Endothelial cell of hepatic sinusoid (primary cell): ENCODE measurements around the gene FGF12.

Experiments
- in situ Hi-C: cut with HindIII; loops from 2 replicates; pipeline ENCODE4 v1.10.0; 2017; ENCODE audit warnings: low sequenced_read_pairs

FGF12 gene

GRCh38 chr3:192277477-192277876 is 449.9 kb downstream of the FGF12 start:
- in situ Hi-C loops = no loop called here

DNA sequence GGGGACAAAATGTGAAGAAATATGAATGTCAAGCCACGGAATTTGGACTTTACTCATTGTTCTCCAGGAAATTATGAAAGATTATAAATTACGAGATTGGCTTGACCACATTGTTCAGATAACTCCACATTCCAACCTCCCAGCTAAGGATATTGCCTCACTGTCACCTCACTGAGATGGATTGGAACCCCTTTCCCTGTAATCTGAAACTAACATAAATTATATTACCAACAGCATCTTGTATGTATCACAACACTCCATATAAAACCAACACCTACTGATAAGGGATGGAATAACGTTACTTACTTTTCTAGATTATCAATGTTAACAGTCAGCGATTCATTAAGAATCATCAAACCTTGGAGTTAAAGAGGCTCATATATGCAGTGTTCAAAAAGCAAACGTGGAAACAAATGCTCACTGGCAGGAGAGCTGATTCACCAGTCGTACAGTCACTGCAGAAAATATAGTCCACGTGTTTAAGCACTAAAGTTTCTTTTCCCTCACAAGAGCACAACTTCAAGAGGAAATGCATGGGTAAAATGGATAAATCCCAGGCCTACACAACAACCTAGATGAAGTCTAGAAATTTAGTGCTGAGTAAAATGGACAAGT is 451.5 kb downstream of the FGF12 start:
- in situ Hi-C loops = no loop called here

- in situ Hi-C loops = no loop called here
These were observed 453.7 kb downstream of the FGF12 start for GRCh38 chr3:192273697-192274010.

GRCh38 chr3:192273001-192273696 is 454.2 kb downstream of the FGF12 start:
- in situ Hi-C loops = no loop called here

- in situ Hi-C loops = no loop called here
These were observed 465.3 kb downstream of the FGF12 start for GRCh38 chr3:192262001-192262400.

DNA sequence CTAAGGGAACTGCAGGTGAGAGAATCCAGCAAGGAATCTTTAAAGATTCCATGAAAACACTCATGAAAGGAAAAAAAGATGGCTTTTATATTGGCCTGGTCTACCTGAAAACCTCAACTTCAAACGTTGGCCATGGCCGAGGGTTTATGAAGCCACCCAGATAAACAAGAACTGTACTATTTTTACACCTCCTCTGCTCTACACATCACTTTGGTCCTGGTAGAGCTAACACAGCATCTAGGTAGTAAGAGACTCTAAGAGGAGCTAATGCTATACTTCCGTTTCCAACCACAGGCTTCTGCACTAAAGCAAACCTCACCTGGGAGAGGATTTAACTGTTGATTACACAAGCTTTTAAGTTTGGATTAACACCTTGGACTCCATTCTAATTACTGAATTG is 466.2 kb downstream of the FGF12 start:
- in situ Hi-C loops = no loop called here

- in situ Hi-C loops = no loop called here
These were observed 467.0 kb downstream of the FGF12 start for GRCh38 chr3:192260116-192261010.

DNA sequence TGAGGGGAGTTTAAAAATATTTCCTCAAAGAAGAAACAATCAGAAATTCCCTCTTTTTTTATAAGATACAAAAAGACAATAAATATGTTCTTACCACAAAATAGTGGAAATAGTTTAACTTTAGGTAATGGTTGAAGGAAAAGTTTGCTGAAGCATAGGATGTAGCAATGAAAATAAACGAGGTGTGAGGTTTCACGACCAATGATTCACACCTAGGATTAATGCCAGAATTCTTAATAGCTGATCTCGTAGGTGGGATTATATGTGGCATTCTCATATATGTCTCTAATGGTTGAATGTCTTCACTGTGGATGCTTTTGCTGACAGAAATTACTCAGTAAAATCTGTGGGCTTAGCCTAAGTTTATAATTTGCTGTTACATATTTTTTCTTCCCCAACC is 467.7 kb downstream of the FGF12 start:
- in situ Hi-C loops = no loop called here

GRCh38 chr3:192258721-192259120 is 468.6 kb downstream of the FGF12 start:
- in situ Hi-C loops = no loop called here

DNA sequence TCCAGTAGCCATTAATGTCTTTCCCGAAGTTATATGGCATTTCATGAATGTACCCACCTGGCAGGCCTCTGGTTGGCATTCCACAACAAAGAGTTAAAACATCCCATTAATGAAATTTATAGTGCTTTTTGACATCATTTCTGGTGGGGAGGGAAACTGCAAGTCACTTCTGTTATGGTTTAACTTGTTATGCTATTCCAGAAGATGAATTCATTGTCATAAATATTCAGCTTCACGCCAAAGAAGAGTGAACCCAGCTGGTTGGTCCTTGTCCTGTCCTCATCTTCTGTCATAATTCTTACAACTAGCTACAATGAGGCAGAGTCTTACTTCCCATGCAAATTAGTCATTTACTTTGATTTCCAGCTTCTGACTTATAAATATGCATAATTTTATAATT is 471.5 kb downstream of the FGF12 start:
- in situ Hi-C loops = no loop called here

DNA sequence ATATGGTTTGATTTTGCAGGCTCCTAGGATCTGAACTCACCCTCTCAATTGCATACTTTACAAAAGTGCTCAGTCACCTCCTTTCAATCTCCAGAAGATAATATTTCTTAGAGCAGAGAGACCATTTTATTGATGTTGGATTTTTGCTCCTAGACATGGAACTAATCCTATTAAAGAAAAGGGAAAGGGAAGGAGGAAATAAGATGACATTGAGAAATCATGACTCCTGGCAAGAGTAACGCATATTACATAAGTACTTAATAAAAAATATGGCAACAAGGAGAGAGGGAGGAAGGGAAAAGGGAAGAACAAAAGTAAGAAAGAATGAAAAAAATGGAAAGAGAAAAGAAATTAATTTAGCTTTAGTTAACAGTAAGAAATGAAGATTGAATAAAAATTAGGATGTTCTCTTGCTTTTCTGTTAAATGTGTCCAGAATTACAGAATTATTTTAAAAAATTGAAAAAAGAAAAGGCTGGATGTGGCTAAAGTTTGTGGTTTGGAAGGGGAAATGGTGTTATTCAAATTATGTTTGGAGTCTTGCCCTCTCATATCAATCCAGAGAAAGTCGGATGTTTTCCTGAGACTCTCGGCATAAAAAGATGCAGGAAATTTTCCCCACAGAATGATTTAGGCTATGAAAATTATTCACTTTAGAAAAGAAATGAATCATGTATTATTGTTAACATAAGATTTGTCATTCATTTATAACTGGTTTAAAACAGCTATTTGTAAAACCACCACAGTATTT is 474.0 kb downstream of the FGF12 start:
- in situ Hi-C loops = no loop called here

- in situ Hi-C loops = loop anchor here (25.0 kb wide), 1 partner anchor 88 kb away; no protein-coding TSS in a partner anchor
These were observed 477.8 kb downstream of the FGF12 start for GRCh38 chr3:192249516-192249915.

GRCh38 chr3:192246847-192247559 is 480.3 kb downstream of the FGF12 start:
- in situ Hi-C loops = loop anchor here (25.0 kb wide), 1 partner anchor 90 kb away; no protein-coding TSS in a partner anchor

DNA sequence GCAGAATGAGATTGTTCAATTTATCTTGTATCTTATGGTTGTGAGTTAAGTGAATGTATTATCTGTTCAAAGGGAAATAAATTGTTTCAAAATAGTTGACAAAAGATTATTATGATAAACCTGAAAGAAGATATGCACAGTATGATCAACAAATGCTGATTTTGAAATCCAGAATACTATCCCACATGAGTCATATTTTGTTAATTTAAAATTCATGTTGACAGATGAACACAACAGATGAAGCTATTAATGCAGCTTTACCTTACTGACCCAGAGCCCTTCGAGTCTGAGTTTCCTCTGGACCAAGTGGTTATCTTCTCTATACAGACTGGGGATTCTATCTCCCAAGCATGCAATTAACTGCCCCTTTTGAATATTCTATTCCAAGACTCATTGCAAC is 482.8 kb downstream of the FGF12 start:
- in situ Hi-C loops = loop anchor here (25.0 kb wide), 1 partner anchor 93 kb away; no protein-coding TSS in a partner anchor

GRCh38 chr3:192239956-192240355 is 487.4 kb downstream of the FGF12 start:
- in situ Hi-C loops = loop anchor here (25.0 kb wide), 1 partner anchor 97 kb away; no protein-coding TSS in a partner anchor

DNA sequence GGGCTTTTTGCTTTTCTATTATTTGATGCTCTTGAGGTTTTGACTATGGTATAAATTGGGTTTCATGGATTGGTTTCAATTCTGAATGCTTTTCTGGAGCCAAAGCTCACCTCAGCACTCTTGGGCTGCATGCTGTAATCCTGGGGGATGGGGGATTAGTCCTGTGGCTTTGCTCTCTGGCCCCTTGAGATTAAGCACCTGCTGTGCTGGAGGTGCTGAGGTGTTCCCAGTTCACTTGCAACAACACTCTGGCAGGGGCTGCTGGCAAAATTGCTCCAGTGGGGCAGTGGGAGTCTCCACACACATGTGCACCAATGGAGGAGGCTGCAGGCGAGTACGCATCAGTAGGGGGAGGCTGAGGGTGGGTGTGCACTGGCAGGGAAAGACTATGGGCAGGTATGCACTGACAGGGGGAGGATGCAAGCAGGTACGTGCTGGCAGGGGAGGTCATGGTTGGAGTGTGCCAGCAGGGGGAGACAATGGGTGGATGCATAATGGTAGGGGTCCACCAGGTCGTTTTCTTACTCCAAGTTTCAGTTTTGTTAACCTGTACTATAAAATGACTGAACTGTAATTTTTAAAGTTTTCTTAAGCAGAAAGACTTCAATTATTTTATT is 489.2 kb downstream of the FGF12 start:
- in situ Hi-C loops = loop anchor here (25.0 kb wide), 1 partner anchor 99 kb away; no protein-coding TSS in a partner anchor

- in situ Hi-C loops = loop anchor here (25.0 kb wide), 1 partner anchor 107 kb away; no protein-coding TSS in a partner anchor
These were observed 497.5 kb downstream of the FGF12 start for GRCh38 chr3:192229866-192230265.

DNA sequence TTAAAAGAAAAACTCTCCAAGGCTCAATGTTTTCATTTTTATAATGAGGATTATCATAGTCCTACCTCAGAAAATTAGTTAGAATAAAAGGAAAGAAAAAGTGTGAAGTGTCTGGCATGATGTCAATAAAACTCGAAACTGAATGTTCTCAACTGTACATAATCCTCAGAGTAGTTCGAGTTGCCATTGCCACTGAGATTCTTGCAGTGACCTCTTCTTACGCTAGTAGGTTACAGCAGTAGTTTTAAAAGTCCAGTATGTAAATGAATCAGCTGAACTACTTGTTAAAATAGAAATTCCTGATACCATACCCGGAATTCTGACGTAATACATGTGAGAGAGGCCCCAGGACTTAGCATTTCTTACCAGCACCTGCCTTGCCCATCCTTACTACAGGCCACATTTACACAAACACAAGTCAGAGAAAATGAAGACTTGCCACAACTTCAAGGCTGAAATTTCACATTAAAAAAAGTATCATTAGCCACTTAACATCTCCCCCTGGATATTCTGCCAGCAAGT is 502.6 kb downstream of the FGF12 start:
- in situ Hi-C loops = loop anchor here (25.0 kb wide), 1 partner anchor 113 kb away; no protein-coding TSS in a partner anchor

DNA sequence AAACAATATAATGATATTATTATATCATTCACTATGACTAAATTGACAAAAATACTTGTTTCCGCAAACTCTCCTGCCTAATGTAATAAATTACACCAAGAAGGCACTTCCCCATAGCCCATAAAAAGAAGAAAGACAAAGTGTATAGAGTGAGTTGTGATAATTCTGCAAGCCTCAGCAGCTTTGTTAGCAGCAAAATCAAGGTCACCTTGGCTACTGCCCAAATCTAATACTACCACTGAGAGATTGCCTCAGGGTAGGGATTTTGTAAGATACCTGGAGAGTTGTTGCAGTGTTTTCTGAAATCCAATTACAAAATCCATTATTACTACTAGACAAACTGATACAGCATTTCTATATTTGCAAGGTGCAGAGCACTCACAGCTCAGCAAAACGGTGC is 503.5 kb downstream of the FGF12 start:
- in situ Hi-C loops = no loop called here
